CD8-positive, alpha-beta memory T cell (primary cell): ENCODE data around the gene TOX2. TPM values are rescaled to one million over a fixed set of nuclear protein-coding genes. Genes with fewer than 3 reads are reported as not detected.

Experiments
- CTCF ChIA-PET: fragments of 350-600 bp; sonication (Branson Sonifier 250); formaldehyde crosslinking; loops from one replicate; lab custom pipeline; 2021; ENCODE audit warnings: antibody characterized with exemption; lab: Charles Lee
- POLR2A ChIA-PET: fragments of 350-600 bp; sonication (Branson Sonifier 250); formaldehyde crosslinking; loops from one replicate; lab custom pipeline; 2021; ENCODE audit warnings: antibody characterized with exemption; lab: Charles Lee
- DNase-seq, 5 donors: peaks; one replicate each; pipeline versions ENCODE4 v3.0.0 to v3.0.0-alpha.2; 2020 to 2022; ENCODE audit warnings: mixed read lengths in 1 of 5
- H3K27ac ChIP-seq: one replicate; pipeline ENCODE4 v1.7.0; 2013; ENCODE audit warnings: low read depth, mild to moderate bottlenecking, low read length, moderate library complexity
- H3K27me3 ChIP-seq: 2 replicates; pipeline ENCODE4 v1.7.0; 2013; ENCODE audit warnings: low read length, mild to moderate bottlenecking; ENCODE audit not compliant: insufficient read depth, poor library complexity, severe bottlenecking
- H3K36me3 ChIP-seq: 2 replicates; pipeline ENCODE4 v1.7.0; 2013; ENCODE audit warnings: mild to moderate bottlenecking, low read length, moderate library complexity; ENCODE audit not compliant: insufficient read depth
- H3K4me1 ChIP-seq: 2 replicates; pipeline ENCODE4 v1.7.0; 2013; ENCODE audit warnings: mild to moderate bottlenecking, low read length, moderate library complexity; ENCODE audit not compliant: insufficient read depth
- H3K4me3 ChIP-seq: 2 replicates; pipeline ENCODE4 v1.7.0; 2013; ENCODE audit warnings: mild to moderate bottlenecking, low read length
- H3K9me3 ChIP-seq: 2 replicates; pipeline ENCODE4 v1.7.0; 2013; ENCODE audit warnings: mild to moderate bottlenecking, low read length
- H3K27ac Mint-ChIP-seq, 8 donors: one replicate each; pipeline ENCODE4 v1.8.0; 2020 to 2021; ENCODE audit warnings: mixed read lengths in 8 of 8, mild to moderate bottlenecking in 6 of 8, inconsistent platforms in 3 of 8, moderate library complexity in 3 of 8
- H3K27me3 Mint-ChIP-seq, 2 donors: one replicate each; pipeline ENCODE4 v1.8.0; 2020 to 2021; ENCODE audit warnings: mixed read lengths in 2 of 2, mild to moderate bottlenecking in 1 of 2, moderate library complexity in 1 of 2
- H3K36me3 Mint-ChIP-seq, 3 donors: one replicate each; pipeline ENCODE4 v1.8.0; 2020 to 2021; ENCODE audit warnings: mixed read lengths in 3 of 3, inconsistent platforms in 1 of 3, mild to moderate bottlenecking in 1 of 3
- H3K4me1 Mint-ChIP-seq, 3 donors: one replicate each; pipeline ENCODE4 v1.8.0; 2020 to 2021; ENCODE audit warnings: mixed read lengths in 3 of 3, inconsistent platforms in 1 of 3, mild to moderate bottlenecking in 1 of 3
- H3K4me3 Mint-ChIP-seq, 7 donors: one replicate each; pipeline ENCODE4 v1.8.0; 2020 to 2021; ENCODE audit warnings: mixed read lengths in 7 of 7, mild to moderate bottlenecking in 6 of 7, moderate library complexity in 4 of 7, inconsistent platforms in 2 of 7
- H3K9me3 Mint-ChIP-seq, 5 donors: one replicate each; pipeline ENCODE4 v1.8.0; 2020 to 2022; ENCODE audit warnings: mixed read lengths in 5 of 5, mild to moderate bottlenecking in 3 of 5, moderate library complexity in 2 of 5, inconsistent platforms in 1 of 5
- polyA plus RNA-seq: library from polyadenylated mRNA; unstranded; fragments of 300-500 nt; fragmentation: Illumina TruSeq; gene quantifications from one replicate; pipeline ENCODE4 v1.2.3, GENCODE V29; 2021
- total RNA-seq, 2 experiments: library from RNA; stranded (reverse); gene quantifications; one replicate each; pipeline ENCODE4 v1.2.3, GENCODE V29; 2021

TOX2 gene
- total and polyA plus RNA-seq, 3 experiments from 2014 or later, result 0.35 to 1.2 (median 0.39) TPM

GRCh38 chr20:44010162-44010704, 95.6 kb downstream of the TOX2 start:
- peak in 1 of 5 donors; percentile 13 for DNase-seq
- ChIA-PET POLR2A (no interaction called here), CTCF (no interaction called here)
- Mint-ChIP-seq H3K9me3 (no peaks in the 10 kb centered on the region), H3K4me1 (peaks cover 20 to 25% (median 23%) of the 10 kb centered on the region in 3 donors), H3K36me3 (no peaks in the 10 kb centered on the region), H3K27me3 (peaks cover 10 to 21% of the 10 kb centered on the region in 2 donors), H3K27ac (no peak overlapping the region), H3K4me3 (no peak overlapping the region)
- H3K4me3 ChIP-seq, result no peak overlapping the region
- no peak overlapping the region for H3K27ac ChIP-seq
- H3K36me3 ChIP-seq, result no peaks in the 10 kb centered on the region
- no peaks in the 10 kb centered on the region for H3K9me3 ChIP-seq
- H3K4me1 ChIP-seq, result peaks cover 19% of the 10 kb centered on the region
- no peaks in the 10 kb centered on the region for H3K27me3 ChIP-seq

- no peaks in the 10 kb centered on the region for H3K9me3 ChIP-seq
- ChIA-PET CTCF (interaction anchor here (1.1 kb wide), 1 partner anchor 69 kb away, joined by 3 read pairs; no protein-coding TSS in a partner anchor), POLR2A (no interaction called here)
- peaks cover 19% of the 10 kb centered on the region for H3K4me1 ChIP-seq
- no peak overlapping the region for H3K4me3 ChIP-seq
- no peaks in the 10 kb centered on the region for H3K9me3 Mint-ChIP-seq
- H3K4me1 Mint-ChIP-seq, result peaks cover 20 to 25% (median 23%) of the 10 kb centered on the region in 3 donors
- peak in 2 of 5 donors; percentile 26 for DNase-seq
- peak overlapping the region in 2 of 8 donors; percentile 4 to 27 for H3K27ac Mint-ChIP-seq
- no peak overlapping the region for H3K27ac ChIP-seq
- no peaks in the 10 kb centered on the region for H3K36me3 ChIP-seq
- peaks cover 9 to 21% of the 10 kb centered on the region in 2 donors for H3K27me3 Mint-ChIP-seq
- peak overlapping the region in 4 of 7 donors; percentile 32 to 64 (median 53) for H3K4me3 Mint-ChIP-seq
- H3K36me3 Mint-ChIP-seq, result no peaks in the 10 kb centered on the region
- no peaks in the 10 kb centered on the region for H3K27me3 ChIP-seq
Observed at GRCh38 chr20:44011251-44011940, 96.7 kb downstream of the TOX2 start.

GRCh38 chr20:44012466-44013226, 98.0 kb downstream of the TOX2 start:
- POLR2A ChIA-PET, result interaction anchor here (0.6 kb wide), 1 partner anchor 327 kb away, joined by 3 read pairs; no protein-coding TSS in a partner anchor
- H3K36me3 Mint-ChIP-seq, result no peaks in the 10 kb centered on the region
- Histone ChIP-seq H3K27me3 (no peaks in the 10 kb centered on the region), H3K4me1 (peaks cover 19% of the 10 kb centered on the region), H3K9me3 (no peaks in the 10 kb centered on the region), H3K36me3 (no peaks in the 10 kb centered on the region), H3K4me3 (no peak overlapping the region), H3K27ac (no peak overlapping the region)
- peaks cover 20 to 25% (median 23%) of the 10 kb centered on the region in 3 donors for H3K4me1 Mint-ChIP-seq
- CTCF ChIA-PET, result no interaction called here
- no peak overlapping the region for H3K27ac Mint-ChIP-seq
- H3K9me3 Mint-ChIP-seq, result no peaks in the 10 kb centered on the region
- no peak overlapping the region for H3K4me3 Mint-ChIP-seq
- H3K27me3 Mint-ChIP-seq, result peaks cover 9 to 21% of the 10 kb centered on the region in 2 donors
- no peak for DNase-seq

- POLR2A ChIA-PET, result no interaction called here
- no peaks in the 10 kb centered on the region for H3K36me3 Mint-ChIP-seq
Observed at GRCh38 chr20:44014807-44015732, 100.4 kb downstream of the TOX2 start.

GRCh38 chr20:44015733-44016103, 101.1 kb downstream of the TOX2 start:
- Histone ChIP-seq H3K27me3 (no peaks in the 10 kb centered on the region), H3K4me3 (no peak overlapping the region), H3K27ac (no peak overlapping the region), H3K9me3 (no peaks in the 10 kb centered on the region), H3K4me1 (peaks cover 43% of the 10 kb centered on the region), H3K36me3 (no peaks in the 10 kb centered on the region)
- H3K4me1 Mint-ChIP-seq, result peaks cover 38 to 48% (median 43%) of the 10 kb centered on the region in 3 donors
- ChIA-PET POLR2A (no interaction called here), CTCF (no interaction called here)
- H3K36me3 Mint-ChIP-seq, result no peaks in the 10 kb centered on the region
- no peak overlapping the region for H3K4me3 Mint-ChIP-seq
- DNase-seq, result no peak
- H3K27me3 Mint-ChIP-seq, result peaks cover 13 to 25% of the 10 kb centered on the region in 2 donors
- no peak overlapping the region for H3K27ac Mint-ChIP-seq
- H3K9me3 Mint-ChIP-seq, result no peaks in the 10 kb centered on the region

More at GRCh38 chr20:44014807-44015732, 100.4 kb downstream of the TOX2 start:
- peaks cover 40% of the 10 kb centered on the region for H3K4me1 ChIP-seq
- H3K36me3 ChIP-seq, result no peaks in the 10 kb centered on the region
- no peaks in the 10 kb centered on the region for H3K9me3 ChIP-seq
- H3K4me1 Mint-ChIP-seq, result peaks cover 34 to 47% (median 44%) of the 10 kb centered on the region in 3 donors
- H3K27me3 ChIP-seq, result no peaks in the 10 kb centered on the region
- CTCF ChIA-PET, result no interaction called here
- no peak overlapping the region for H3K27ac ChIP-seq
- H3K27me3 Mint-ChIP-seq, result peaks cover 13 to 26% of the 10 kb centered on the region in 2 donors
- no peak overlapping the region for H3K4me3 Mint-ChIP-seq
- no peak overlapping the region for H3K4me3 ChIP-seq
- no peak for DNase-seq
- peak overlapping the region in 1 of 8 donors; percentile 68 for H3K27ac Mint-ChIP-seq
- no peaks in the 10 kb centered on the region for H3K9me3 Mint-ChIP-seq

- no peak overlapping the region for H3K4me3 Mint-ChIP-seq
- no peak overlapping the region for H3K27ac Mint-ChIP-seq
- no peak overlapping the region for H3K27ac ChIP-seq
- H3K9me3 Mint-ChIP-seq, result no peaks in the 10 kb centered on the region
- no peaks in the 10 kb centered on the region for H3K36me3 Mint-ChIP-seq
- H3K9me3 ChIP-seq, result no peaks in the 10 kb centered on the region
- DNase-seq, result no peak
- H3K4me1 Mint-ChIP-seq, result peaks cover 37 to 48% (median 43%) of the 10 kb centered on the region in 3 donors
- H3K36me3 ChIP-seq, result no peaks in the 10 kb centered on the region
- peaks cover 42% of the 10 kb centered on the region for H3K4me1 ChIP-seq
- H3K27me3 Mint-ChIP-seq, result peaks cover 17 to 26% of the 10 kb centered on the region in 2 donors
- H3K4me3 ChIP-seq, result no peak overlapping the region
- CTCF ChIA-PET, result no interaction called here
- POLR2A ChIA-PET, result no interaction called here
- H3K27me3 ChIP-seq, result no peaks in the 10 kb centered on the region
Observed at GRCh38 chr20:44016525-44016924, 101.9 kb downstream of the TOX2 start.

- Histone ChIP-seq H3K36me3 (no peaks in the 10 kb centered on the region), H3K4me1 (peaks cover 35% of the 10 kb centered on the region), H3K4me3 (no peak overlapping the region), H3K27me3 (no peaks in the 10 kb centered on the region), H3K9me3 (no peaks in the 10 kb centered on the region), H3K27ac (no peak overlapping the region)
- no peak overlapping the region for H3K4me3 Mint-ChIP-seq
- CTCF ChIA-PET, result interaction anchor here (1.3 kb wide), 2 partner anchors 66 to 267 kb away, joined by 3 read pairs; no protein-coding TSS in a partner anchor
- no peak overlapping the region for H3K27ac Mint-ChIP-seq
- no peak for DNase-seq
- H3K9me3 Mint-ChIP-seq, result no peaks in the 10 kb centered on the region
- peaks cover 21 to 26% of the 10 kb centered on the region in 2 donors for H3K27me3 Mint-ChIP-seq
- no peaks in the 10 kb centered on the region for H3K36me3 Mint-ChIP-seq
- peaks cover 32 to 44% (median 37%) of the 10 kb centered on the region in 3 donors for H3K4me1 Mint-ChIP-seq
- POLR2A ChIA-PET, result no interaction called here
Observed at GRCh38 chr20:44017211-44017610, 102.6 kb downstream of the TOX2 start.
